Gastrocnemius medialis (tissue), 4 donors: ENCODE data around the gene KLHL26. TPM values are rescaled to one million over a fixed set of nuclear protein-coding genes. Genes with fewer than 3 reads are reported as not detected.

Source experiments
- ATAC-seq, 2 donors: fragments of 150-250 bp; one replicate each; pipeline ENCODE4 v1.9.1; 2016
- DNase-seq, 2 donors: peaks; one replicate each; pipeline ENCODE4 v3.0.0-alpha.2; 2019
- H3K27ac ChIP-seq, 4 donors: fragments of 200-600 bp; sonication (generic); 1 replicate in 1 of 4; 2 replicates in 3 of 4; pipeline ENCODE4 v1.5.1; 2016 to 2018; ENCODE audit warnings: mild to moderate bottlenecking in 2 of 4, moderate library complexity in 1 of 4
- H3K27me3 ChIP-seq, 3 donors: fragments of 200-600 bp; sonication (generic) in 2 of 3; 1 replicate in 1 of 3; 2 replicates in 2 of 3; pipeline versions ENCODE4 v1.5.1 to v1.6.0; 2016 to 2019; ENCODE audit warnings: mild to moderate bottlenecking in 1 of 3, moderate library complexity in 1 of 3
- H3K36me3 ChIP-seq, 2 donors: fragments of 200-600 bp; sonication (generic) in 1 of 2; one replicate each; pipeline ENCODE4 v1.5.1; 2017 to 2018
- H3K4me1 ChIP-seq, 2 donors: fragments of 200-600 bp; sonication (generic) in 1 of 2; one replicate each; pipeline ENCODE4 v1.5.1; 2016 to 2017; ENCODE audit warnings: mild to moderate bottlenecking in 2 of 2
- H3K4me3 ChIP-seq, 4 donors: fragments of 200-600 bp; sonication (generic) in 3 of 4; 1 replicate in 1 of 4; 2 replicates in 3 of 4; pipeline ENCODE4 v1.5.1; 2016 to 2019; ENCODE audit warnings: mild to moderate bottlenecking in 2 of 4
- H3K9me3 ChIP-seq, 3 donors: fragments of 200-600 bp; sonication (generic) in 2 of 3; 1 replicate in 1 of 3; 2 replicates in 2 of 3; pipeline ENCODE4 v1.5.1; 2016 to 2019
- POLR2A ChIP-seq, 2 donors: fragments of 450-650 bp; IDR thresholded peaks; one replicate each; pipeline ENCODE4 v1.6.1; 2017; ENCODE audit warnings: antibody characterized with exemption in 2 of 2, mild to moderate bottlenecking in 2 of 2, moderate library complexity in 2 of 2
- in situ Hi-C, 4 donors: fragments of 200-750 bp; cut with MboI; loops; one replicate each; pipeline versions ENCODE4 v1.15.0 to v1.8.0; 2017; ENCODE audit warnings: low sequenced_read_pairs in 4 of 4
- intact Hi-C: fragments of 100-400 bp; cut with DNase I; formaldehyde crosslinking; loops from one replicate; pipeline ENCODE4 v1.15.1; 2023; ENCODE audit warnings: low total_unique reads
- total RNA-seq, 4 donors: library from RNA; depleted of rRNA; stranded (reverse); fragments of >200 nt; gene quantifications; one replicate each; pipeline versions ENCODE4 v1.1.0 to v1.2.3, GENCODE V29; 2016
- TF ChIP-seq, protein P1 (sequence below), 5 experiments: fragments of 450-650 bp in 3 of 5; fragments of 200-600 bp in 2 of 5; sonication (generic) in 2 of 5; IDR thresholded peaks in 4 of 5; conservative IDR thresholded peaks in 1 of 5; 1 replicate in 4 of 5; 2 replicates in 1 of 5; pipeline ENCODE4 v1.5.1; 2016 to 2019; ENCODE audit warnings: antibody characterized with exemption in 5 of 5, mild to moderate bottlenecking in 3 of 5, moderate library complexity in 3 of 5

KLHL26 gene
- total RNA-seq, 4 donors from 2014 or later, result 5.2 to 12.0 (median 7.3) TPM

DNA sequence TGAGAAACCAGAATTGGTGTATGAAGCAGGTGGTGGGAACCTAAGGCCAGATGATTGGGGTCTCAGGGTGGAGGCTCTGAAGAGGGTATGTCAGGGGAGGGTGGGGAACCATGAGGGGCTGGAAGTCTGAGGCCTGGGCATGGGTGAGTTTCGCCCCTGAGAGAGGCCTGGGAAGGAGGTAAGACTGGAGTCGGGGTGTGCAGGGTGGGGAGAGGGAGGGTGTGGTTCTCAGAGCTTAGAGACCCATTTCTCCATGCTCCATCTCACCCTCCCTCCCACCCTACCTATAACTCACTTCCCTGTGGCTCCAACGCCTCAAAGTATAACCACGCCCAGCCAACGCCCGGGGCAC is 1.0 kb upstream of the KLHL26 start:
- peak overlapping the region in 2 of 4 donors; percentile 88 to 99 for H3K4me3 ChIP-seq

DNA sequence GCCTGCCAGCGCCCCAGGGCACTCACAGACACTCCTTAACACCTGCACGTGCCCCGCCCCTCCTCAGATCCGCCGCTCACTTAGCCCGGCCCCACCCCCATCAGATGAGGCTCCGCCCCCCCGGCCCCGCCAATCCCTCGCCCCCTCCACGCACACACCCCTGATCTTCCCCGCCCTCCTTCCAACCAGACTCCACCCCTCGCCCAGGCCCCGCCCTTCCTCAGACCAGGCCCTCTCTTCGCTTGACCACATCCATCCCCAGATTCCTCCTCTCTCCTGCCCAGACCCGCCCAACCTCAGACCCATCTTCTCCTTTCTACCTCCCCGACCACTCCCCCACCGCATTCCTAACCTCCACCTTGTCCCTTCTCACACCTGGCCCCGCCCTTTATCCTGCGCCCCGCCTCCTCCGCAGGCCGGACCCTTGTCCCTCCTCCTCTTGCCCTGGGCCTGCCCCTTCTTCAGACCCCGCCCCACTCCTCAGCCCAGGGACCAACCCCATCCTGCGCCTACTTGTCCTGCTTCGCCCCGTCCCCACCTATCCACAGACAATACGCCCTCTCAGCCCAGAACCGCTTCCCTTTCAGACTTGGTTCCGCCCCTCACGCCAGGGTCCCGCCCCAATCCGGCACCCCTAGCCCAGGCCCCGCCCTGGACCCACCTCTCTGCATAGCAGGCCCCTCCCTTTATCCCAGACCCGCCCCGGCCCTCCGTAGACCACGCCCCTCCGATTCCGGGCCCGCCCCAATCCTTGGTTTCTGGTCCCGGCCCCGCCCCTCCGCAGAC is 452 bp upstream of the KLHL26 start:
- in situ Hi-C loops (no loop called here), intact Hi-C loops (loop anchor here (1.0 to 10.0 kb wide), 2 partner anchors 47 to 678 kb away; partner anchors contain the start of gene CRTC1)
- no peak for TF ChIP-seq POLR2A (IDR thresholded peaks at IDR 0.05)
- TF ChIP-seq, protein P1, sequence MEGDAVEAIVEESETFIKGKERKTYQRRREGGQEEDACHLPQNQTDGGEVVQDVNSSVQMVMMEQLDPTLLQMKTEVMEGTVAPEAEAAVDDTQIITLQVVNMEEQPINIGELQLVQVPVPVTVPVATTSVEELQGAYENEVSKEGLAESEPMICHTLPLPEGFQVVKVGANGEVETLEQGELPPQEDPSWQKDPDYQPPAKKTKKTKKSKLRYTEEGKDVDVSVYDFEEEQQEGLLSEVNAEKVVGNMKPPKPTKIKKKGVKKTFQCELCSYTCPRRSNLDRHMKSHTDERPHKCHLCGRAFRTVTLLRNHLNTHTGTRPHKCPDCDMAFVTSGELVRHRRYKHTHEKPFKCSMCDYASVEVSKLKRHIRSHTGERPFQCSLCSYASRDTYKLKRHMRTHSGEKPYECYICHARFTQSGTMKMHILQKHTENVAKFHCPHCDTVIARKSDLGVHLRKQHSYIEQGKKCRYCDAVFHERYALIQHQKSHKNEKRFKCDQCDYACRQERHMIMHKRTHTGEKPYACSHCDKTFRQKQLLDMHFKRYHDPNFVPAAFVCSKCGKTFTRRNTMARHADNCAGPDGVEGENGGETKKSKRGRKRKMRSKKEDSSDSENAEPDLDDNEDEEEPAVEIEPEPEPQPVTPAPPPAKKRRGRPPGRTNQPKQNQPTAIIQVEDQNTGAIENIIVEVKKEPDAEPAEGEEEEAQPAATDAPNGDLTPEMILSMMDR (IDR thresholded peaks at IDR 0.05 in 4 of 5, conservative IDR thresholded peaks at IDR 0.05 in 1 of 5), result no peak
- Histone ChIP-seq H3K4me3 (peak overlapping the region; percentile 59 to 99 (median 83)), H3K27me3 (no peaks in the 10 kb centered on the region), H3K4me1 (peaks cover 12 to 17% of the 10 kb centered on the region in 2 donors), H3K27ac (peak overlapping the region; percentile 85 to 98 (median 92)), H3K9me3 (no peaks in the 10 kb centered on the region), H3K36me3 (no peaks in the 10 kb centered on the region)
- DNase-seq (peak; percentile 97 to 98), ATAC-seq (peak; percentile 91)

More for the DNA sequence above, 1.0 kb upstream of the KLHL26 start:
- Histone ChIP-seq H3K4me1 (peaks cover 12 to 17% of the 10 kb centered on the region in 2 donors), H3K27ac (peak overlapping the region in 2 of 4 donors; percentile 90 to 93), H3K27me3 (no peaks in the 10 kb centered on the region), H3K9me3 (no peaks in the 10 kb centered on the region), H3K36me3 (no peaks in the 10 kb centered on the region)
- TF ChIP-seq, protein P1 (IDR thresholded peaks at IDR 0.05 in 4 of 5, conservative IDR thresholded peaks at IDR 0.05 in 1 of 5), result no peak
- no peak for TF ChIP-seq POLR2A (IDR thresholded peaks at IDR 0.05)
- ATAC-seq, result no peak
- no peak for DNase-seq
- in situ Hi-C loops, result no loop called here
- intact Hi-C loops, result loop anchor here (1.0 to 10.0 kb wide), 2 partner anchors 47 to 679 kb away; partner anchors contain the start of gene CRTC1

DNA sequence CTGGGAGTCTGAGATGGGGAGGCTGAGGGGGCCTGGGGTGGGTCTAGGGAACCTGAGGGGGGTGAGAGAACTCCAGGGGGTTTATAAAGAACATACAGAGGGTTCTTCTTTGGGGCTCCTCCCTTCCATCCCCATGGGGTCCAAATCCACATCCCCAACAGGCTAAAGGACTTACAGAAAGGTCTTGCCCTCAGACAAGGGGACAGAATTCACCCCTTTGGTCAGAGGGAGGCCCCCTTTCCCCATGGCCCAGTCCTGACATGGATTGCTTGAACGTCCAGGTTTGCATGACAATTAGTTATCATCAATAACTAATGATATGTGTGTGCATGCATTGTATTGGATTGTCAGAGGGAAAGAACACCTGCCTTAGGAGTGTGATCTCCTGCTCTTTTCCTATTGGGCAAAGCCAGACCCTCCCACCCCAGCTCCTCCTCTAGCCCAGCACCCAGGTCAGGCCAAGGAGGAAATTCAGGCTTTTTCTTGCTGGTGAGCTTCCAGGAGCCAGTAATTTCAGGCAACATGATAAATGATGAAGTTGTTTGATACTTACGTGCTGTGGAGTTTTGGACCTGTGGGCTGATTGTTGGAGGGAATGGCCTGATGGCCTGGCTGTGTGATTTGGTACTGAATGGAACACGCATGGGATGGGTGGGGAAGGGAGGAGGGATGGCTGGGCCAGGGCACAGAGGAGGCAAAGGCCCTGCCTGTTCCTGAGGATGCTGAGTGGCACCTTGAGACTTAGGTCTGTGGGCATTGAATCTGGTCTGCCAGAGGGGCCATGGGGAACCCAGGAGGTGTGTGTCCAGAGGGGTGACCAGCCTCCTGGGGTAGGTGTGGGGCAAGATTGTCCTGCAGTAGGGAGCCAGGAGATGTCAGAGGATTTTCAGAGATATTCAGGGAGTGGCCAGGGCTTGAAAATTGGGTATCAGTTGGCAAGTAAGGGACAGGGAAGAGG is 1.1 kb downstream of the KLHL26 start:
- peaks cover 12 to 17% of the 10 kb centered on the region in 2 donors for H3K4me1 ChIP-seq
- in situ Hi-C loops (no loop called here), intact Hi-C loops (loop anchor here (10.0 kb wide), 1 partner anchor 677 kb away; no protein-coding TSS in a partner anchor)
- ATAC-seq (no peak), DNase-seq (no peak)
- peak overlapping the region; percentile 78 to 99 (median 86) for H3K4me3 ChIP-seq
- peak overlapping the region; percentile 85 to 98 (median 92) for H3K27ac ChIP-seq
- H3K27me3 ChIP-seq, result no peaks in the 10 kb centered on the region
- no peaks in the 10 kb centered on the region for H3K9me3 ChIP-seq
- TF ChIP-seq, protein P1 (IDR thresholded peaks at IDR 0.05 in 4 of 5, conservative IDR thresholded peaks at IDR 0.05 in 1 of 5), result no peak
- no peak for TF ChIP-seq POLR2A (IDR thresholded peaks at IDR 0.05)
- H3K36me3 ChIP-seq, result no peaks in the 10 kb centered on the region

DNA sequence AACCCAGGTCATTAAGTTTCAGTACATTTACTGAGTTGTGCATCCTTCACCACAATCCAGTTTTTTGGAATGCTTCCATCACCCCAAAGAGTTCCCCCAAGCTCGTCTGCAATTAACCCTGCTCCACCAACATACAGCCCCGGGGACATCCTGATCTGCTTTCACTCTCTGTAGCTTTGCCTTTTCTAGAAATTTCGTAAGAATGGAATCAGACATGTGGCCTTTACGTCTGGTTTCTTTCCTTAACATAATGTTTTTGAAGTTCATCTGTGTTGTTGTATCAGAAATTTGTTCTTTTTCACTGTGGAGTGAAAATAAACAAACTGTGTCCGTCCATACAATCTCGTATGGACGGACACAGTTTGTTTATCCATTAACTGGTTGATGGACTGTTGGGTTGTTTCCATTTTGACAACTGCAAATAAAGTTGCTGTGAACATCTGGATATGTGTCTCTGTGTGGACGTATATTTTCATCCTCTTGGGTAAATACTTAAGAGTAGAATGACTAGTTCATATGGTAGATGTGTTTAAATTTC is 2.9 kb downstream of the KLHL26 start:
- ATAC-seq (no peak), DNase-seq (no peak)
- intact Hi-C loops, result loop anchor here (10.0 kb wide), 1 partner anchor 675 kb away; no protein-coding TSS in a partner anchor
- no peaks in the 10 kb centered on the region for H3K9me3 ChIP-seq
- no peaks in the 10 kb centered on the region for H3K36me3 ChIP-seq
- no peaks in the 10 kb centered on the region for H3K27me3 ChIP-seq
- H3K4me3 ChIP-seq, result no peak overlapping the region
- TF ChIP-seq, protein P1 (IDR thresholded peaks at IDR 0.05 in 4 of 5, conservative IDR thresholded peaks at IDR 0.05 in 1 of 5), result no peak
- no peak for TF ChIP-seq POLR2A (IDR thresholded peaks at IDR 0.05)
- peaks cover 12 to 19% of the 10 kb centered on the region in 2 donors for H3K4me1 ChIP-seq
- in situ Hi-C loops, result no loop called here
- H3K27ac ChIP-seq, result no peak overlapping the region
